Measurements from ENCODE around the gene KLF15.

Gene KLF15

GRCh38 chr3:126389112-126389793 is 32.0 kb upstream of the KLF15 start:
- peak; percentile 84 for DNase-seq

- no peak for DNase-seq
These were observed 24.8 kb upstream of the KLF15 start for GRCh38 chr3:126381966-126382365.

- DNase-seq, result no peak
These were observed 23.0 kb upstream of the KLF15 start for GRCh38 chr3:126380011-126380768.

- no peak for DNase-seq
These were observed 21.1 kb upstream of the KLF15 start for GRCh38 chr3:126378341-126378751.

GRCh38 chr3:126377211-126377610 is 20.0 kb upstream of the KLF15 start:
- no peak for DNase-seq

GRCh38 chr3:126376444-126376843 is 19.2 kb upstream of the KLF15 start:
- no peak for DNase-seq

- no peak for DNase-seq
These were observed 18.7 kb upstream of the KLF15 start for GRCh38 chr3:126375835-126376331.

GRCh38 chr3:126373682-126374601 is 16.7 kb upstream of the KLF15 start:
- peak; percentile 48 for DNase-seq

- no peak for DNase-seq
These were observed 16.0 kb upstream of the KLF15 start for GRCh38 chr3:126373146-126373613.

- DNase-seq, result no peak
These were observed 15.4 kb upstream of the KLF15 start for GRCh38 chr3:126372413-126373145.

GRCh38 chr3:126371096-126371705 is 14.0 kb upstream of the KLF15 start:
- no peak for DNase-seq

- DNase-seq, result no peak
These were observed 13.4 kb upstream of the KLF15 start for GRCh38 chr3:126370606-126371005.

- no peak for DNase-seq
These were observed 12.8 kb upstream of the KLF15 start for GRCh38 chr3:126370055-126370454.

- no peak for DNase-seq
These were observed 12.3 kb upstream of the KLF15 start for GRCh38 chr3:126369490-126369889.

GRCh38 chr3:126367316-126367805 is 10.2 kb upstream of the KLF15 start:
- no peak for DNase-seq

GRCh38 chr3:126365351-126366277 is 8.4 kb upstream of the KLF15 start:
- DNase-seq, result no peak

- no peak for DNase-seq
These were observed 7.6 kb upstream of the KLF15 start for GRCh38 chr3:126364731-126365301.

GRCh38 chr3:126364130-126364695 is 7.0 kb upstream of the KLF15 start:
- DNase-seq, result no peak

GRCh38 chr3:126361211-126361610 is 4.0 kb upstream of the KLF15 start:
- DNase-seq, result no peak

- DNase-seq, result no peak
These were observed 3.5 kb upstream of the KLF15 start for GRCh38 chr3:126360714-126361060.

All from right hindlimb (tissue), 1 donor.